ENCODE measurements around the gene KRT7. TPM values are rescaled to one million over a fixed set of nuclear protein-coding genes. Genes with fewer than 3 reads are reported as not detected.
"Not testable (repeated sequence)": the region's sequence is repeated elsewhere in the genome, so short reads cannot be mapped to it uniquely, and the experiment has no call there.

KRT7 gene
- total RNA-seq, 1 donor from 2014 or later = 153 TPM

DNA sequence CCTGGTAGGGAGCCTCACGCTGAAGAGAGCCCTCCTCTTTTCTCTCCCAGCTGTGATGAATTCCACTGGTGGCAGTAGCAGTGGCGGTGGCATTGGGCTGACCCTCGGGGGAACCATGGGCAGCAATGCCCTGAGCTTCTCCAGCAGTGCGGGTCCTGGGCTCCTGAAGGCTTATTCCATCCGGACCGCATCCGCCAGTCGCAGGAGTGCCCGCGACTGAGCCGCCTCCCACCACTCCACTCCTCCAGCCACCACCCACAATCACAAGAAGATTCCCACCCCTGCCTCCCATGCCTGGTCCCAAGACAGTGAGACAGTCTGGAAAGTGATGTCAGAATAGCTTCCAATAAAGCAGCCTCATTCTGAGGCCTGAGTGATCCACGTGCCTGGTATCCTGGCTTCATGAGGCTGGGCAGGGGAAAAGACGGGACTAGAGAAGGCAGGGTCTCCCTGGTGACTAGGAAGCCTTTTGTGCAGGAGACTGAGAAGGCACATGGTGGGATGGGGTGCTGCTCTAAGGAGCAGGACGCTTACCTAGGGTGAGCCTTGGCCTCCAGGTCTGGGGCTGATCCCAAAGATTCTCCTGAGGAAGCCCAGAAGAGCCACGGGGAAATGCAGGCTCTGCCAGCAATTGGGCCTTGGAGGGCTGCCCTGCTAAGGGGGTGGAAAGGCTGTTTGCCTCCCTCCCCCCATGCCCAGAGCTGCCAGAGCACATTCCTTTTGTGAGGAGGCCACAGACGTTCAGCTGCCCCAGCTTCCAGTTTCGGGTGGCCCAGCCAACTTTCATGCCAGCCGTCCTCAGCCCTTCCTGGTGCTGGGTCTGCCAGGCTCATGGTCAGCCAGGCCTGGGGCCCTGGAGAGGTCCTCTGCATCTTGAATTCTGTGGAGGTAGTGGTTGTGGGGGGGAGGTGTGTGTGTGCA is 15.8 kb downstream of the KRT7 start:
- Histone ChIP-seq H3K27ac (peak overlapping the region; percentile 88 to 89), H3K9me3 (no peaks in the 10 kb centered on the region), H3K4me1 (peaks cover 12 to 55% of the 10 kb centered on the region in 2 donors), H3K4me3 (no peak overlapping the region), H3K36me3 (no peaks in the 10 kb centered on the region), H3K27me3 (no peaks in the 10 kb centered on the region)
- DNase-seq (ENCODE audit: low spot score in 2 of 2) = peak in 1 of 2 donors; percentile 89
- TF ChIP-seq CTCF (IDR thresholded peaks at IDR 0.05) = no peak
- intact Hi-C loops (cut with DNase I) = loop anchor here (2.0 to 10.0 kb wide), 2 partner anchors 30 to 214 kb away; no protein-coding TSS in a partner anchor

- peak in 1 of 2 donors; percentile 55 for DNase-seq (ENCODE audit: low spot score in 2 of 2)
- Histone ChIP-seq H3K27me3 (no peaks in the 10 kb centered on the region), H3K9me3 (no peaks in the 10 kb centered on the region), H3K27ac (peak overlapping the region; percentile 88 to 89), H3K36me3 (no peaks in the 10 kb centered on the region), H3K4me3 (no peak overlapping the region), H3K4me1 (peaks cover 6 to 47% of the 10 kb centered on the region in 2 donors)
- TF ChIP-seq CTCF (IDR thresholded peaks at IDR 0.05) = no peak
- intact Hi-C loops (cut with DNase I) = loop anchor here (2.0 to 10.0 kb wide), 2 partner anchors 29 to 215 kb away; no protein-coding TSS in a partner anchor
These were observed 16.5 kb downstream of the KRT7 start for GRCh38 chr12:52249511-52250047.

DNA sequence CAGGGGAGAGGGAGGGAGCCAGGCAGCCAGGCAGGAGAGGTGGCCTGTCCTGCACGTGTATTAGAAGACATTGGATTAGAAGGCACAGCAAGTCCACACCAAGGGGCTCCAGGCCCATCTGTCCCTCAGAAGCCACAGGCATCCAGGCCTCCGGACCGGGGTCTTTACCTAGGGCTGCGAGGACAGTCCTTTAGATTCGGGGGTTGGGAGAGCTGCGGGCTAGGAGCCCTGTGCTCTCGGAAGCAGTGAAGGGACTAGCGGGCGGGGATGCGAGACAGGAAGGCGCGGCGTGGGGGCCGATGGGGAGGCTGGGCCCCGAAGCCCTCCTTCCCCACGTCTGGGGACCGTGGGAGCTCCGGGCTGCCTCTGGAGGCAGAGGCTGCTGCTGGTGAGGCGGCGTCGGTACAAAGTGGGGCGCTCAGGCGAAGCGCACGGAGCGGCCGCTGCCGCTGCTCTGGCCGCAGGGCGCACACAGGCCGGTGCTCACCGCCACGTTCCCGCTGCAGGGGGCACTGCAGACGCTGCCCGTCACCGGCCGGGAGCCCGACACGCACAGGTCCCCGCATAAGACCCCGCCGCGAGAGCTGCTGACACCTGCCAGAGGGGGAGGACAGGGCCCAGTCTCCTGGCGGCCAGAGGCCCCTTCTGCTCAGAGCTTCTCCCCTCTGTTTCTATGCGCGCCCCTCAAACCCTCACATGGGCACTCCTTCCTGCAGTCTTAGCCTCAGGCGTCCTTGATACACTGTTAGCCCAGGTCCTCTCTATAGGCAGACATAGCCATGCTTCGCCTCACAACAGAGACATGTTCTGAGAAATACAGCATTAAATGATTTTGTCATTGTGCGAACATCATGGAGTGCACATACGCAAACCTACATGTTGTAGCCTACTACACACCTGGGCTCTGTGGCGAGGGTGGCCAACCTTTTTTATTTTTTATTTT is 17.3 kb downstream of the KRT7 start:
- H3K27me3 ChIP-seq = no peaks in the 10 kb centered on the region
- TF ChIP-seq CTCF (IDR thresholded peaks at IDR 0.05) = no peak
- H3K4me1 ChIP-seq = peaks cover 4 to 43% of the 10 kb centered on the region in 2 donors
- DNase-seq (ENCODE audit: low spot score in 2 of 2) = peak in 1 of 2 donors; percentile 62
- H3K9me3 ChIP-seq = no peaks in the 10 kb centered on the region
- H3K36me3 ChIP-seq = no peaks in the 10 kb centered on the region
- intact Hi-C loops (cut with DNase I) = no loop called here
- peak overlapping the region; percentile 88 to 89 for H3K27ac ChIP-seq
- H3K4me3 ChIP-seq = no peak overlapping the region

DNA sequence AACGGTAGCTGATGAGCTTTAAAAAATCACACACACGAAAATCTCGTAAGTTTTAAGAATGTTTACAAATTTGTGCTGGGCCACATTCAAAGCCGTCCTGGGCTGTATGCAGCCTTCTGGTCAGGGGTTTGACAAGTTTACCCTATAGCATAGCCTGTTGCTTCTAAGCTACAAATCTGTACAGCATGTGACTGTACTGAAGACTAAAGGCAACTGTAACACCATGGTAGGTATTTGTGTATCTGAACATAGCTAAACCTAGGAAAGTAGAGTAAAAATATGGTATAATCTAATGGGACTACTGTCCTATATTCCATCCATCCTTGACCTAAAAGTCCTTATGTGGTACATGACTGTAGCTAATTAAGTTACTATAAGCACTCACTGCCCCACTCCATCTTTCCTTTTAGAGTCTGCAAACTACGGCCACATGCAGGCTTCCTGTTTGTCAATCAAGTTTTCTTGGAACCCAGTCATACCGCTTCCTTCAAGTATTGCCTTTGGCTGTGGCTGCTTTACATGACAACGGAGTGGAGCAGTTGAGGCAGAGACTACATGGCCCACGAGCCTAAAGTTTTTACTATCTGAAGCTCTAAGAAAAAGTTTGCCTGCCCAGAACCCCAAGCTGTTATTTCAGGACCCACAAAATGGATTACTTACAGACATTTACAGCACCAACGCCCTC is 18.5 kb downstream of the KRT7 start:
- Histone ChIP-seq H3K4me1 (peaks cover 4 to 36% of the 10 kb centered on the region in 2 donors), H3K36me3 (no peaks in the 10 kb centered on the region), H3K27me3 (no peaks in the 10 kb centered on the region), H3K27ac (no peak overlapping the region), H3K9me3 (no peaks in the 10 kb centered on the region), H3K4me3 (no peak overlapping the region)
- intact Hi-C loops (cut with DNase I) = no loop called here
- peak in 1 of 2 donors; percentile 25 for DNase-seq (ENCODE audit: low spot score in 2 of 2)
- TF ChIP-seq CTCF (IDR thresholded peaks at IDR 0.05) = no peak

- not testable (repeated sequence) for DNase-seq (ENCODE audit: low spot score in 2 of 2); H3K9me3 ChIP-seq; H3K27me3 ChIP-seq
These were observed 19.2 kb downstream of the KRT7 start for GRCh38 chr12:52252175-52252615.

More at GRCh38 chr12:52252175-52252615, 19.2 kb downstream of the KRT7 start:
- intact Hi-C loops (cut with DNase I); H3K27ac ChIP-seq; H3K4me3 ChIP-seq; H3K36me3 ChIP-seq: not testable (repeated sequence)
- peaks cover 4 to 31% of the 10 kb centered on the region in 2 donors for H3K4me1 ChIP-seq

Measured in ascending aorta (tissue), 2 donors.